Omental fat pad (tissue), 4 donors: Measurements from ENCODE around the gene BNIP1. TPM values are rescaled to one million over a fixed set of nuclear protein-coding genes. Genes with fewer than 3 reads are reported as not detected.

ENCODE experiments used
- ATAC-seq: fragments of 150-250 bp; one replicate; pipeline ENCODE4 v1.9.1; 2016; ENCODE audit warnings: mild to moderate bottlenecking, moderate library complexity; ENCODE audit not compliant: low FRiP score
- DNase-seq: peaks from one replicate; pipeline ENCODE4 v3.0.0-alpha.2; 2019; ENCODE audit warnings: low spot score
- CTCF ChIP-seq, 3 donors: fragments of 450-650 bp; IDR thresholded peaks; one replicate each; pipeline ENCODE4 v1.5.1; 2016 to 2017; ENCODE audit warnings: antibody characterized with exemption in 3 of 3, mild to moderate bottlenecking in 3 of 3, moderate library complexity in 2 of 3
- total RNA-seq, 4 donors: library from RNA; depleted of rRNA; stranded (reverse); fragments of >200 nt; gene quantifications; one replicate each; pipeline ENCODE4 v1.1.0, GENCODE V29; 2016

Gene BNIP1
- total RNA-seq, 4 donors from 2014 or later = 9.1 to 10.6 (median 9.9) TPM

GRCh38 chr5:173163219-173163618 is 18.9 kb downstream of the BNIP1 start:
- ATAC-seq (no peak), DNase-seq (no peak)
- no peak for TF ChIP-seq CTCF (IDR thresholded peaks at IDR 0.05)

DNA sequence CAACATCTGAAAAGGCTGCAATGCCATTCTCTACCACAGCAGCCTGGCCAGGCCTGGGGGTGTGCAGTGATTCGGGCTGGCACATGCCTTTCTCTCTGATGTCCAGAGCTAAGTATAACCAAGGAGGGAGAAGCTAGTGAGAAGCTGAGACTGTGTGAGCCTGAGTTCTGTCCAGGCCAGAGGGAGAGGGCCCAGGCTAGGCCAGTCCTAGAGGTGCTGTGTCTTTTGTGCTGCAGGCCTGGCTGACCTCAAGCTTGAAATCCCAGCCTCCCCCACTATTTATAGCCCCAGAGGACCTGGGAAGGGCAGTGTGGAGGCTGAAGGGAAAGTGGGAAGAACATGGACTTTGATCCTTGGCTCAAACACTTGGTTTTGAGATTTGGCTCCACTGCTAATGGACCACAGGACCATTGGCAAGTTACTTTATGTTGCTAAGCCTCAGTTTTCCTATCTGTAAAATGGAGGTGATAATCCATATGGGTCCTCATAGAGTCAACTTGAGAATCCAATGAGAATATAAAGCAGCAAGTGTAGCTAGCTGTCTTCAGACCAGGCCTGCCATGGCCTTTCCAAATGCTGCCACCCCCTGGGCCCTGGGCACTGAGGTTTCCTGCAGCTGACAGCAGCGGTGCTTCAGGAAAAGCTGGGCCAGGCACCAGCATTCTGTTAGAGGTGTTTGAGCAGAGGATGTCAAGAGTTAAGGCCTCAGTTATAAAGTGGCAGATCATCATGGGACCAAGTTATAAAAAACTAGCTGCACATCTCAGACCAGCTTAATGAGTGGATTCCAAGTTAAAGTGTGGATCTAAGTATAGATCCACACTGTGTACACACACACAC is 21.1 kb downstream of the BNIP1 start:
- DNase-seq = no peak
- TF ChIP-seq CTCF (IDR thresholded peaks at IDR 0.05) = no peak
- no peak for ATAC-seq

DNA sequence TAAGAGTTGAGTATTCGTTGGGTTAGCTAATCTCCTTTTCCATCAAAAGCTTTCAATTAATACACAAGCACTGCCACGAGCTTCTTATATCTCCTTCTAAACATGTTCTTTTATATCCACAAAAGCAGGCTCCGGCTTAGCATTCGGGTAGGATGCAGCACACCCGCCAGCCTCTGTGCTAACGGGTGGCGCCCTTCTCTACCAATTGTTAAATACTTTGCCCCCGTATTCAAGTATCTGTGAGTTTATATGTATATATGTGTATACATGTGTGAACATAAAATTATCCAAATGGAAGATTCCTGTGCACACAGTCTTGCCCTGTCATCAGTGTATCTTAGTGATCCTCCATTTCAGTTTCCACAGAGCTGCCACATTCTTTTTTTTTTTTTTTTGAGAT is 27.8 kb downstream of the BNIP1 start:
- TF ChIP-seq CTCF (IDR thresholded peaks at IDR 0.05) = no peak
- DNase-seq (no peak), ATAC-seq (no peak)

DNA sequence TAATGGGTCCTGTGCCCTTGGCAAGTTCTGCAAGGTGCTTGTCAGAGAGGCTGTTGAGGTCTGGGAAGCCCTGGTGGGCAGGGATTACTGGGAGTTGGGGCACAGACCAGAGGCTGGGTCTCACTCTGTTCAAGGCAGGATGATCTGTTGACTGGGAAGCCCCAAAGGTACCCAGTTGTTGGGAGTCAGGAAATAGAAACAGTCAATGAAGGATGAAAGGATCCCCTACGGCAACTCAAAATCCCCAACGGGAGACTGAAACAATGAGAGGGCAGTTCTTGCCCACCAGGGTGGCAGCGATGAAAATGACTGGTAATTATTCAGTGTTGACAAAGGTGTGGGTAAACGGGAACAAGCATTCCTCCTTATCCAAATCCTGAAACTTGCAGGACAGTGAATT is 31.2 kb downstream of the BNIP1 start:
- ATAC-seq = no peak
- DNase-seq = no peak
- no peak for TF ChIP-seq CTCF (IDR thresholded peaks at IDR 0.05)

DNA sequence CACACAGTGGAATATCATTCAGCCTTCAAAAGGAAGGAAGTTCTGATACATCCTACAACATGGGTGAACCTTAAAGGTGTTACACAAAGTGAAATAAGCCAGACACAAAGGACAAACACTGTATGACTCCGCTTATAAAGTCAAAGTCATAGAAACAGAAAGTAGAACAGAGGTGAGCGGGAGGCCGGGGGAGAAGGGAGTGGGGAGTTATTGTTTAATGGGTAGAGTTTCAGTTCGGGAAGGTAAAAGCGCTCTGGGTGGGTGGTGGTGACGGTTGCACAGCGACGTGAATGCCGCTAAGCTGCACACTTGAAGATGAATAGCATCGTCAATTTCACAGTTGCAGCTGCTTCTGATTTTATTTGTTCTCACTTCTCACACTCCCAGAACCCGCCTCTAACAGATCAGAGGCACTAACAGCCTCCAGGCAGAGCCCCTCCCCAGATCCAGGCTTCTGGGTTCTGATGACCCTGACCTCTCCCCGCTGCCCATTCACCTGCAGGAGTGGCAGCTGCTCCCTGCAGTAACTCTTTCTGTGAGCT is 34.1 kb downstream of the BNIP1 start:
- no peak for TF ChIP-seq CTCF (IDR thresholded peaks at IDR 0.05)
- DNase-seq (no peak), ATAC-seq (no peak)

DNA sequence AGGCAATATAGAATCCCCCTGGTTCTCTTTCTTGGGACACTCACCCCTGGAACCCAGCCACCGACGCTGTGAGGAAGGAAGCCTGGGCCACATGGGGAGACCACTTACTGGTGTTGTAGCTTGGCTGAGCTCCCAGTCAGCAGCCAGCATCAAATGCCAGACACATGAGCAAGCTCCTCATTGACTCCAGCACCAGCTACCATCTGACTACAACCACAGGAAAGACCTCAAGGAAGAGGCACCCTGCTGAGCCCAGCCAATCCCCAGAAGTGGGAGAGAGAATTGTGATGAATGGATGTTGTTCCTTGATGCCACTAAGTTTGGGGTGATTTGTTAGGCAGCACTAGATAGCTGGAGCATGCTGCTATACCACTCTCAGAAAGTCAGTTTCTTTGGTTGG is 36.0 kb downstream of the BNIP1 start:
- ATAC-seq (no peak), DNase-seq (no peak)
- no peak for TF ChIP-seq CTCF (IDR thresholded peaks at IDR 0.05)
